H9 (cell line): Measurements from ENCODE around the gene BRWD1. TPM values are rescaled to one million over a fixed set of nuclear protein-coding genes. Genes with fewer than 3 reads are reported as not detected.
A peak's percentile ranks its signal among the peaks of the same experiment; 100 is the strongest.

Experiments
- DNase-seq: peaks from one replicate; pipeline ENCODE4 v3.0.0-alpha.2; 2017
- H2AFZ ChIP-seq: one replicate; pipeline ENCODE4 v1.6.1; 2013; ENCODE audit warnings: mild to moderate bottlenecking, low read length, control low read depth, moderate library complexity
- H2AK5ac ChIP-seq: 2 replicates; pipeline ENCODE4 v1.6.1; 2013; ENCODE audit warnings: low read length, control low read depth, mixed read lengths; ENCODE audit not compliant: insufficient read length
- H2BK120ac ChIP-seq: one replicate; pipeline ENCODE4 v1.6.1; 2013; ENCODE audit warnings: low read depth, mild to moderate bottlenecking, low read length, control low read depth, inconsistent platforms; ENCODE audit not compliant: poor library complexity, severe bottlenecking
- H2BK12ac ChIP-seq: 2 replicates; pipeline ENCODE4 v1.6.1; 2013; ENCODE audit warnings: low read length, control low read depth, mixed read lengths, low read depth; ENCODE audit not compliant: insufficient read length
- H2BK15ac ChIP-seq: 2 replicates; pipeline ENCODE4 v1.6.1; 2013; ENCODE audit warnings: low read depth, low read length, control low read depth
- H2BK20ac ChIP-seq: one replicate; pipeline ENCODE4 v1.6.1; 2013; ENCODE audit warnings: low read depth, mild to moderate bottlenecking, low read length, control low read depth, inconsistent platforms; ENCODE audit not compliant: poor library complexity, severe bottlenecking
- H2BK5ac ChIP-seq: 2 replicates; pipeline ENCODE4 v1.6.1; 2013; ENCODE audit warnings: low read length, control low read depth, mixed read lengths; ENCODE audit not compliant: insufficient read length
- H3K14ac ChIP-seq: 2 replicates; pipeline ENCODE4 v1.6.1; 2013; ENCODE audit warnings: low read length, control low read depth; ENCODE audit not compliant: insufficient read depth
- H3K18ac ChIP-seq: 2 replicates; pipeline ENCODE4 v1.6.1; 2013; ENCODE audit warnings: low read depth, mild to moderate bottlenecking, mixed read lengths, low read length, control low read depth; ENCODE audit not compliant: insufficient read length
- H3K23ac ChIP-seq: 2 replicates; pipeline ENCODE4 v1.6.1; 2013; ENCODE audit warnings: low read length, control low read depth, mixed read lengths, low read depth; ENCODE audit not compliant: insufficient read length
- H3K23me2 ChIP-seq: 2 replicates; pipeline ENCODE4 v1.6.1; 2013; ENCODE audit warnings: low read depth, mild to moderate bottlenecking, mixed read lengths, low read length, control low read depth; ENCODE audit not compliant: insufficient read length, poor library complexity, severe bottlenecking
- H3K27ac ChIP-seq: 2 replicates; pipeline ENCODE4 v1.5.1; 2013; ENCODE audit warnings: low read length, control low read depth, mixed read lengths, low read depth; ENCODE audit not compliant: insufficient read length
- H3K27me3 ChIP-seq: 2 replicates; pipeline ENCODE4 v1.6.1; 2013; ENCODE audit warnings: low read length, control low read depth, inconsistent platforms; ENCODE audit not compliant: insufficient read depth
- H3K4ac ChIP-seq: 2 replicates; pipeline ENCODE4 v1.6.1; 2013; ENCODE audit warnings: low read depth, mild to moderate bottlenecking, control low read depth, inconsistent platforms, low read length, moderate library complexity
- H3K4me1 ChIP-seq: 2 replicates; pipeline ENCODE4 v1.6.1; 2013; ENCODE audit warnings: low read length, control low read depth, inconsistent platforms; ENCODE audit not compliant: insufficient read depth
- H3K4me2 ChIP-seq: 2 replicates; pipeline ENCODE4 v1.6.1; 2013; ENCODE audit warnings: low read length, control low read depth, mixed read lengths; ENCODE audit not compliant: insufficient read length, insufficient read depth
- H3K56ac ChIP-seq: 2 replicates; pipeline ENCODE4 v1.6.1; 2013; ENCODE audit warnings: low read depth, mild to moderate bottlenecking, mixed read lengths, low read length, control low read depth; ENCODE audit not compliant: insufficient read length
- H3K79me1 ChIP-seq: 2 replicates; pipeline ENCODE4 v1.6.1; 2013; ENCODE audit warnings: low read depth, mild to moderate bottlenecking, moderate library complexity, low read length, control low read depth, inconsistent platforms; ENCODE audit not compliant: insufficient read depth, poor library complexity, severe bottlenecking
- H3K79me2 ChIP-seq: 2 replicates; pipeline ENCODE4 v1.6.1; 2013; ENCODE audit warnings: low read length, control low read depth, inconsistent platforms; ENCODE audit not compliant: insufficient read depth
- H3K9ac ChIP-seq: 2 replicates; pipeline ENCODE4 v1.6.1; 2013; ENCODE audit warnings: low read length, control low read depth, mixed read lengths; ENCODE audit not compliant: insufficient read length; ENCODE audit errors: extremely low read depth
- H3K9me3 ChIP-seq: one replicate; pipeline ENCODE4 v1.6.1; 2013; ENCODE audit warnings: low read depth, low read length, inconsistent platforms; ENCODE audit not compliant: control insufficient read depth
- H3T11ph ChIP-seq: one replicate; pipeline ENCODE4 v1.6.1; 2013; ENCODE audit warnings: mild to moderate bottlenecking, low read length, control low read depth, inconsistent platforms
- H4K20me1 ChIP-seq: one replicate; pipeline ENCODE4 v1.6.1; 2013; ENCODE audit not compliant: control insufficient read depth, insufficient read length, insufficient read depth
- H4K5ac ChIP-seq: 2 replicates; pipeline ENCODE4 v1.6.1; 2013; ENCODE audit warnings: low read depth, mild to moderate bottlenecking, mixed read lengths, low read length, control low read depth; ENCODE audit not compliant: insufficient read length
- H4K8ac ChIP-seq: replicated peaks from 2 replicates; pipeline ENCODE4 v1.6.1; 2013; ENCODE audit warnings: low read length, control low read depth, mixed read lengths, low read depth; ENCODE audit not compliant: insufficient read length
- H4K91ac ChIP-seq: 2 replicates; pipeline ENCODE4 v1.6.1; 2013; ENCODE audit warnings: low read depth, mild to moderate bottlenecking, moderate library complexity, mixed read lengths, low read length, control low read depth; ENCODE audit not compliant: insufficient read length
- H3K27ac Mint-ChIP-seq, 3 experiments: 2 replicates in 2 of 3; 3 replicates in 1 of 3; pipeline ENCODE4 v1.8.0; 2020 to 2021; ENCODE audit warnings: mixed read lengths in 3 of 3, mild to moderate bottlenecking in 1 of 3, moderate library complexity in 1 of 3
- H3K27me3 Mint-ChIP-seq: 2 replicates; pipeline ENCODE4 v1.8.0; 2021; ENCODE audit warnings: low read depth, mild to moderate bottlenecking, moderate library complexity, mixed read lengths
- H3K36me3 Mint-ChIP-seq, 3 experiments: 2 replicates in 2 of 3; 3 replicates in 1 of 3; pipeline ENCODE4 v1.8.0; 2020 to 2021; ENCODE audit warnings: low read depth in 3 of 3, mixed read lengths in 3 of 3; ENCODE audit not compliant: insufficient read depth in 1 of 3
- H3K4me1 Mint-ChIP-seq, 2 experiments: 2 replicates each; pipeline ENCODE4 v1.8.0; 2020; ENCODE audit warnings: mixed read lengths in 2 of 2
- H3K4me3 Mint-ChIP-seq, 2 experiments: 2 replicates in 1 of 2; 3 replicates in 1 of 2; pipeline ENCODE4 v1.8.0; 2020 to 2021; ENCODE audit warnings: mild to moderate bottlenecking in 2 of 2, mixed read lengths in 2 of 2, moderate library complexity in 1 of 2
- H3K9me3 Mint-ChIP-seq, 2 experiments: 2 replicates in 1 of 2; 3 replicates in 1 of 2; pipeline ENCODE4 v1.8.0; 2020; ENCODE audit warnings: mild to moderate bottlenecking in 2 of 2, mixed read lengths in 2 of 2, moderate library complexity in 1 of 2
- WGBS: extraction: QIAGEN DNeasy Blood & Tissue Kit; methylation state at CpG from one replicate; pipeline ENCODE4 v1.1.7; 2013; ENCODE audit warnings: missing lambda C conversion rate, low lambda C conversion rate, mixed read lengths; ENCODE audit not compliant: insufficient read length; ENCODE audit errors: extremely low coverage; 5-methylcytosine and 5-hydroxymethylcytosine counted together
- total RNA-seq: library from RNA; stranded (reverse); gene quantifications from 2 replicates; pipeline ENCODE4 v1.2.1, GENCODE V29; 2021
- TF ChIP-seq, protein P1 (sequence below): fragments of 200-600 bp; sonication (generic); conservative IDR thresholded peaks from 3 replicates; pipeline ENCODE4 v1.8.0; 2021; ENCODE audit warnings: antibody characterized with exemption, mild to moderate bottlenecking

The BRWD1 gene
- total RNA-seq, 1 experiment from 2014 or later: 48.4 TPM

DNA sequence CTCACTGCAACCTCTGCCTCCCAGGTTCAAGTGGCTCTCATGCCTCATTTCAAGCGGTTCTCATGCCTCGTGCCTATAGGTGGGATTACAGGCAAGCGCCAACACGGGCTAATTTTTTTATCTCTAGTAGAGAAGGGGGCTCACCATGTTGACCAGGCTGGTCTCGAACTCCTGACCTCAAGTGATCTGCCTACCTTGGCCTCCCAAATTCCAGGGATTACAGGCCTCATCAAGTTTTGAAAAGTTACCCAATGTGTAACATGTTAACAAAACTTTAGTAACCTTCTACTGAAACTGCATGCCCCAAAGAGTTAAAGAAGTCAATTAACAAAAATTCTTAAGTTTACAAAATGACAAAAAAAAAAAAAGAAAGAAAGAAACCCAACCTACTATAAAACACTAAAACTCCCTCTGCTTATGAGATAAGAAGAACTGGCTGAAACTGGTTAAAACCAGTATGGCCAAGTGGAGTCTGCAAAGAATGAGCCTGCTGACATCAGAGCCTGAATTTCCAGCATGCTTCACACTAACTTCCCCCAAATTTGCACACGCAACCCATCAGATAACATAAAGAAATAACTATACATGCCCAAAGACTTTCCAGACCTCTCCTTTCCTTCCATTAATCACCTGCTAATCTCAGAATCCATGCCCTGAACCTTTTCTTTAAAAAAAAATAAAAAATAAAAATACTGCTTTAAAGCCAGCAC, 104.7 kb downstream of the BRWD1 start:
- Histone ChIP-seq H3K18ac (no peak overlapping the region), H2AFZ (no peak overlapping the region), H3K23ac (no peak overlapping the region), H3K9me3 (no peaks in the 10 kb centered on the region), H3K4me2 (no peak overlapping the region), H3K27me3 (no peaks in the 10 kb centered on the region), H2AK5ac (no peak overlapping the region), H3K14ac (no peak overlapping the region), H3T11ph (no peak overlapping the region), H3K79me1 (no peaks in the 10 kb centered on the region), H3K27ac (no peak overlapping the region), H4K8ac (no peak overlapping the region), H3K9ac (no peak overlapping the region), H2BK120ac (no peak overlapping the region), H2BK5ac (no peak overlapping the region), H4K5ac (no peak overlapping the region), H3K79me2 (no peaks in the 10 kb centered on the region), H2BK12ac (no peak overlapping the region), H2BK20ac (no peak overlapping the region), H2BK15ac (no peak overlapping the region), H4K91ac (no peak overlapping the region), H3K4me1 (no peaks in the 10 kb centered on the region), H3K56ac (no peak overlapping the region), H4K20me1 (no peaks in the 10 kb centered on the region), H3K23me2 (no peaks in the 10 kb centered on the region), H3K4ac (no peak overlapping the region)
- no peak for DNase-seq
- Mint-ChIP-seq H3K4me1 (peaks cover 0 to 5% of the 10 kb centered on the region in 2 experiments; a peak in 2 of 4 replicates), H3K36me3 (peaks cover 5 to 68% (median 65%) of the 10 kb centered on the region in 3 experiments; a peak in 6 of 7 replicates), H3K27me3 (no peaks in the 10 kb centered on the region), H3K27ac (peak overlapping the region; percentile 3 to 95 (median 50); a peak in 4 of 7 replicates), H3K4me3 (no peak overlapping the region), H3K9me3 (no peaks in the 10 kb centered on the region)
- no CpG with 5 or more reads among the region's 6 CpGs for WGBS
- TF ChIP-seq, protein P1, sequence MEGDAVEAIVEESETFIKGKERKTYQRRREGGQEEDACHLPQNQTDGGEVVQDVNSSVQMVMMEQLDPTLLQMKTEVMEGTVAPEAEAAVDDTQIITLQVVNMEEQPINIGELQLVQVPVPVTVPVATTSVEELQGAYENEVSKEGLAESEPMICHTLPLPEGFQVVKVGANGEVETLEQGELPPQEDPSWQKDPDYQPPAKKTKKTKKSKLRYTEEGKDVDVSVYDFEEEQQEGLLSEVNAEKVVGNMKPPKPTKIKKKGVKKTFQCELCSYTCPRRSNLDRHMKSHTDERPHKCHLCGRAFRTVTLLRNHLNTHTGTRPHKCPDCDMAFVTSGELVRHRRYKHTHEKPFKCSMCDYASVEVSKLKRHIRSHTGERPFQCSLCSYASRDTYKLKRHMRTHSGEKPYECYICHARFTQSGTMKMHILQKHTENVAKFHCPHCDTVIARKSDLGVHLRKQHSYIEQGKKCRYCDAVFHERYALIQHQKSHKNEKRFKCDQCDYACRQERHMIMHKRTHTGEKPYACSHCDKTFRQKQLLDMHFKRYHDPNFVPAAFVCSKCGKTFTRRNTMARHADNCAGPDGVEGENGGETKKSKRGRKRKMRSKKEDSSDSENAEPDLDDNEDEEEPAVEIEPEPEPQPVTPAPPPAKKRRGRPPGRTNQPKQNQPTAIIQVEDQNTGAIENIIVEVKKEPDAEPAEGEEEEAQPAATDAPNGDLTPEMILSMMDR: no peak
